Measurements from ENCODE around the gene TAB2. TPM values are rescaled to one million over a fixed set of nuclear protein-coding genes. Genes with fewer than 3 reads are reported as not detected.
"Not testable (repeated sequence)": the region's sequence is repeated elsewhere in the genome, so short reads cannot be mapped to it uniquely, and the experiment has no call there.

Gene TAB2
- polyA plus RNA-seq, 5 donors, result 66.1 to 106 (median 87.7) TPM

DNA sequence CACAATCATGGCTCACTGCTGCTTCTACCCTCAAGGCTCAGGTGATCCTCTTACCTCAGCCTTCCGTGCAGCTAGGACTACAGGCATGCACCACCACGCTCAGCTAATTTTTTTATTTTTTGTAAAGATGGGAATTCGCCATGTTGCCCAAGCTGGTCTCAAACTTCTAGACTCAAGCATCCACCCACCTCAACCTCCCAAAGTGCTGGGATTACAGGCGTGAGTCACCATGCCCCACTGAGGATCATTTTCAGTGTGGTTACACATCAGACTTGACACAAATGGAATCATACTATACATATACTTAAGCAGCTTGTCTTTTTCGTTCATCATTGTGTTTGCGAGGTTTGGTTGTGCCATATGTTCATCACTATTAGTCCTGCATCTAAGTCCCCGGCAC lies 140.7 kb downstream of the TAB2 start:
- DNase-seq, result no peak

DNA sequence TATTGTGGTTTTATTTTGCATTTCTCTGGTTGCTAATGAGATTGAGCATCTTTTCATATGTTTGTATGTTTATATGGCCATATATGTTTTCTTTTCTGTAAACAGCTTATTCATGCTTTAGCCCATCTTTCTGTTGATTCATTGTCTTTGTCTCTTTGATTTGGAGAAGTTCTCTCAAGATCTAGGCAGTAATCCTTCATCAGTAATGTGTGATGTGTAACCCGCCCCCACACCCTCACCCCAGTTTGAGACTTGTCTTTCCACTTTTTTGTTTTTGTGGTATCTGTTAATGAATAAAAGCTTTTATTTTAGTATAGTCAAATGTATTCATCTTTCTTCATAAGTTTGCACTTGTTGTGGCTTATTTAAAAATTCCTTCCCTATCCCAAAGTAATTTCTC lies 141.3 kb downstream of the TAB2 start:
- DNase-seq, result no peak

DNA sequence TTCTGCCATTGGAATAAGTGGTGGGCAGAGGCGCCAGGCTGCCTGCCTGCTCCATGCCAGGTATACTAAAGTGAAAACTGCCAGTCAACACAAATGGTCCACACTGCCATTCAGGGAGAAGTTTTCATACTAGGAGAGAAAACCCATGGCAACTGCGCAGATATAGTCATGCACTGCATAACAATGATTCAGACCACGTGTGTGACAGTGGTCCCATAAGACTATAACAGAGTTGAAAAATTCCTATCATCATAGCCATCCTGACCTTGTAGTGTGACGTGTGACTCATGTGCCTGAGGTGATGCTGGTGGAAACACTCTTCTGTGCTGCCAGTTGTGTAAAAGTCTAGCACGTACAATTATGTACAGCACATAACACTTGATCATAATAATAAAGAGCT lies 142.2 kb downstream of the TAB2 start:
- DNase-seq, result no peak

DNA sequence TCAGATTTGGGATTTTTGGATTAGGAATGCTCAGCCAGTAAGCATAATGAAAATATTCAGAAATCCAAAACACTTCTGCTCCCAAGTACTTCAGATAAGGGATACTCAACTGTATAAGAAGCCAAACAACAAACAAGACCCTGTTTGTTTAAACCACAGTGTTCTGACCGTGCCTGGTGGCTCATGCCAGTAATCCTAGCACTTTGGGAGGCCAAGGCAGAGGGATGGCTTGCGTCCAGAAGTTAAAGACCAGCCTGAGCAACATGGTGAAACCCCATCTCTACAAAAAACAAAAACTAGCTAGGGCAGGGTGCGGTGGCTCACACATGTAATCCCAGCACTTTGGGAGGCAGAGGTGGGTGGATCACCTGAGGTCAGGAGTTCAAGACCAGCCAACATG lies 142.7 kb downstream of the TAB2 start:
- not testable (repeated sequence) for DNase-seq

Other genes starting within 250 kb of the TAB2 start
- 1 to 10 TPM in 4 of 5 donors, under 1 TPM in 1; 0.79 to 1.9 (median 1.4) TPM for gene SUMO4, start 82.5 kb downstream of the TAB2 start, polyA plus RNA-seq (ENCODE audit: insufficient read depth in 1 of 5, insufficient read length in 5 of 5, low replicate concordance in 1 of 5)
- 1 to 10 TPM in 1 of 5 donors, under 1 TPM in 4; 0.62 to 1.1 (median 0.80) TPM for gene ZC3H12D, start 167.3 kb downstream of the TAB2 start, polyA plus RNA-seq (ENCODE audit: insufficient read depth in 1 of 5, insufficient read length in 5 of 5, low replicate concordance in 1 of 5)
- 10 to 100 TPM; 51.9 to 75.3 (median 72.7) TPM for gene PPIL4, start 228.3 kb downstream of the TAB2 start, polyA plus RNA-seq (ENCODE audit: insufficient read depth in 1 of 5, insufficient read length in 5 of 5, low replicate concordance in 1 of 5)
- gene GINM1, start 248.7 kb downstream of the TAB2 start, polyA plus RNA-seq (ENCODE audit: insufficient read depth in 1 of 5, insufficient read length in 5 of 5, low replicate concordance in 1 of 5), result 10 to 100 TPM; 40.8 to 62.6 (median 58.7) TPM